Stimulated activated CD8-positive, alpha-beta memory T cell treated with anti-CD3 and anti-CD28 coated beads, Interleukin-2, amount 100 ng/mL, for 1 hour (primary cell): ENCODE measurements around the gene ESR1.

Experiments
- DNase-seq, 2 donors: peaks; one replicate each; pipeline ENCODE4 v3.0.0-alpha.2; 2020; ENCODE audit warnings: low read depth in 2 of 2

ESR1 gene

GRCh38 chr6:151807513-151808370 lies at the start of gene ESR1:
Gene ESR1, plus strand, starts transcription at chr6:151807682. Its CDS starts 231 bp downstream, at chr6:151807913.
- DNase-seq, result no peak

GRCh38 chr6:151760486-151760885 lies 47.0 kb upstream of the ESR1 start:
- no peak for DNase-seq

GRCh38 chr6:151761851-151762250 lies 45.6 kb upstream of the ESR1 start:
- no peak for DNase-seq

GRCh38 chr6:151762817-151763216 lies 44.7 kb upstream of the ESR1 start:
- DNase-seq, result no peak

- DNase-seq, result no peak
These were observed 44.2 kb upstream of the ESR1 start for GRCh38 chr6:151763303-151763702.

DNA sequence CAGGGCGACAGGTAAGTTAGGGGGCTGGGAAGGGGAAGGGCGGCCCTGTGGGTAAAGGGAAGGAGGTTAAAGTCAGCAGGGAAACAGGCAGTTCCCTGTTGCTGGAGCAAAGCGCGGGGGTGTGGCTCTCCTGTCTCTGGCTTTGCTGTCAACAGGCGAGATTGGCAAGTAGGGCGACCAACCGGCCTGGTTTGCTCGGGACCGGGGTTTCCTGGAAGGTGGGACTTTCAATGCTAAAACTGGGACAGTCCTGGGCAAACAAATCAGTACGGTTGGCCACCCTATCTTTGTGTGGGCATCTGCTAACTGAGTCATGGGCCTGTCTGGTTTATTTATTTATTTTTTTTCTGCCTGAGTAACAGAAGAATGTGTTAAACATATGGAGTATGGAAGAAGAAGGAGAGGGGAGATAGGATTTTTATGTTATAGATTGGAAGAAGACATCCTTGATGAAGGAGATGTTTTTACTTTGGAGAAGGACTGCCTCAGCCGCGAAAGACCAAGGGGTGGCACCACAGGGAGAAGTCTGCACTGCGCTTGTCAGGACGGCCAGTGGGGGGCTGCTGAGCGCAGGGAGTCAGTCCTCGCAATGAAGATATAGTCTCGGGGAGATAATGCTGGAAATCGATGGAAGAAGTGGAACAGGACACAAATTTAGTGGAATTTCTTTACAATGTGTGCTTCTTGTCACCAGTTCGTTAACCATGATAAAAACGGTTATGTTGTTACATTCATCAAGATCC lies 43.4 kb upstream of the ESR1 start:
- DNase-seq, result peak in 1 of 2 donors; percentile 6

DNA sequence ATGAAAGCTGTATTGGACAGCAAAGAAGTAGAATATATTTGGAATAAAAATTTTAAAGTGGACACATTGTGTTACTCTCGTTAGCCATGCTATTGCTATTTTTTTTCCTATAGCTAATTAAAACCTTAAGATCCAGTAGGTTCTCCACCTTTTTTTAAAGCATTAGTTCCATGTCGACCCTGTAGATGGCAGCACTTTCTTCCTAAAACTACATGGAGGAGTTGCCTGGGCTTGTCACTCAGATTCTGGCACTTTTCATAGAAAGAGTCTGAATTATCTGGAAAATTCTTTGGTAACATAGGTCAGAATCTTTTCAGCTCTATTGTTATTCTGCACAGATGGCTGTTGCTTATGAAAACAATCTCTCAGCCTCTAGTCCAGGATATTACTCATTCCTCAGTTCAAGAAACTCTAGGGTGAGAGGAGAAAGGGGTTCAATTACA lies 42.0 kb upstream of the ESR1 start:
- no peak for DNase-seq

GRCh38 chr6:151772446-151772845 lies 35.0 kb upstream of the ESR1 start:
- no peak for DNase-seq

DNA sequence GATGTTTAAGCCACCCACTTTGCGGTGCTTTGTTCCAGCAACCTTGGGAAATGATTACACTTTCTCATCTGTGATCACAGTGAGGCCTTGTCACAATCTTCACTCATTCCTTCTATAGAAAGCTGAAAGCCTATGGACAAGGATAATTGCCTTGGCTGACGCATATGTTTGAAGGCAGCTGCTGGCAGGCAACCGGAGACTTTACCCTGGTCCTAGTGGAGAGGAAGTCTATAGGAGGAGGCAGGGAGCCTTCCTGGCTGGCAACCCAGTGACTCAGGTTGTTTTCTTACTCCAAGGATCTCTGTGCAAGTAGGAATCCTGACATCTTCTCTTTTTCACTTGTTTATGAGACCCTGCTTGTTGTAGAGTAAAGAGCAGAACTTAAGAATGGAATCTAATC lies 34.1 kb upstream of the ESR1 start:
- DNase-seq, result no peak

DNA sequence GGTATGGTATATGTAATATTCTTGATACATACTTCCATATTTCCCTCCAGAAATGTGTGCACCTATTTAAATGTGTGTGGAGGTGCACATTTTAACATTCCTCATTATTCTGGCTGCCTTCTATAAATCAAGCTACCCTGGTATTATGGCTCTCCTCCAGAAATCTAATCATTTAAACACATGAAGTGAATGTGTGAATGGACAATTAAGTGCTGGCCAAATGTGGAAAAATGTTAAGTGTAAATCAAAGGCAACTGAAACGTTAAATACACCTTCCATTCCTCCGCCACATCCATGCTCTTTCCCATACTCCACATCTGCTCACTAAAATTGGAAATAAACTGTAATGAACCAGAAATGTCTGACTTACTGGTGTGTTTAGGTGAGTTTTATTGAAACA lies 24.9 kb upstream of the ESR1 start:
- no peak for DNase-seq

GRCh38 chr6:151783692-151784091 lies 23.8 kb upstream of the ESR1 start:
- DNase-seq, result no peak

- no peak for DNase-seq
These were observed 22.9 kb upstream of the ESR1 start for GRCh38 chr6:151784441-151785214.

- no peak for DNase-seq
These were observed 10.5 kb upstream of the ESR1 start for GRCh38 chr6:151796842-151797530.

- no peak for DNase-seq
These were observed 3.7 kb upstream of the ESR1 start for GRCh38 chr6:151803743-151804142.

GRCh38 chr6:151804585-151805285 lies 2.7 kb upstream of the ESR1 start:
- DNase-seq, result no peak

DNA sequence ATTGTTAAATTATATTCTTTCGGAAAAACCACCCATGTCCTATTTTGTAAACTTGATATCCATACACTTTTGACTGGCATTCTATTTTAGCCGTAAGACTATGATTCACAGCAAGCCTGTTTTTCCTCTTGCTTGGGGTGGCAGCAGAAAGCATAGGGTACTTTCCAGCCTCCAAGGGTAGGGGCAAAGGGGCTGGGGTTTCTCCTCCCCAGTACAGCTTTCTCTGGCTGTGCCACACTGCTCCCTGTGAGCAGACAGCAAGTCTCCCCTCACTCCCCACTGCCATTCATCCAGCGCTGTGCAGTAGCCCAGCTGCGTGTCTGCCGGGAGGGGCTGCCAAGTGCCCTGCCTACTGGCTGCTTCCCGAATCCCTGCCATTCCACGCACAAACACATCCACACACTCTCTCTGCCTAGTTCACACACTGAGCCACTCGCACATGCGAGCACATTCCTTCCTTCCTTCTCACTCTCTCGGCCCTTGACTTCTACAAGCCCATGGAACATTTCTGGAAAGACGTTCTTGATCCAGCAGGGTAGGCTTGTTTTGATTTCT lies 2.1 kb upstream of the ESR1 start:
- DNase-seq, result no peak

- no peak for DNase-seq
These were observed 547 bp upstream of the ESR1 start for GRCh38 chr6:151806757-151807512.

GRCh38 chr6:151808371-151809241 lies 1.1 kb downstream of the ESR1 start:
- no peak for DNase-seq

- DNase-seq, result no peak
These were observed 3.6 kb downstream of the ESR1 start for GRCh38 chr6:151811081-151811480.
